NOMO-1 (cell line): ENCODE results near the gene ATP5ME.
"Not testable (repeated sequence)": the region's sequence is repeated elsewhere in the genome, so short reads cannot be mapped to it uniquely, and the experiment has no call there.

ENCODE experiments used
- DNase-seq, 2 experiments: peaks; one replicate each; lab custom pipeline; 2025; ENCODE audit not compliant: unreplicated experiment in 2 of 2; lab: John Stamatoyannopoulos, UW

The ATP5ME gene

DNA sequence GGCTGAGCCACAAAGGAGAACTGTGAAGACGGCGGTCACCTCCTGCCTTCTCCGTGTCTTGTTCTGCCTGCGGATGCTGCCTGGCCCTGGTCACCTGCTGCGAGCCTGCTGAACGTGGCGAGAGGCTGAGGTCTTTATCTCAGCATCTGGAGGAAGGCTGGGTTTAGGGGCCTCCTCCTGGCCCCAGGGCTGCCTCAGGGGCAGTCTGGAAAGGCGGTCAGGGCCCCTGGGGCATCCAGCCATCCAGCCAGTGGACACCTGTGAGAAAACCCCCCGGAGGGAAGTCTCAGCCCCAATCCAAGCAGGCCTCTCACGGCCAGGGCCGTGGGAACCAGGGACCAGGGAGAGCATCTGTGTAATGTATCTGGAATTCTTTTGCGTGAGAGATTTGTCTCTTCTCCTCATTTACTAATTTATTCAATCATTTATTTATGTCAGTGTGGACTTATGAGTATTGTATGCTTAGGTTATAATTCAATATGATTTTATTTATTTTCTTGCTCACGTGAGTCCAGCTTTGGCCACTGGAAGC is 37.4 kb downstream of the ATP5ME start:
- DNase-seq = no peak

DNA sequence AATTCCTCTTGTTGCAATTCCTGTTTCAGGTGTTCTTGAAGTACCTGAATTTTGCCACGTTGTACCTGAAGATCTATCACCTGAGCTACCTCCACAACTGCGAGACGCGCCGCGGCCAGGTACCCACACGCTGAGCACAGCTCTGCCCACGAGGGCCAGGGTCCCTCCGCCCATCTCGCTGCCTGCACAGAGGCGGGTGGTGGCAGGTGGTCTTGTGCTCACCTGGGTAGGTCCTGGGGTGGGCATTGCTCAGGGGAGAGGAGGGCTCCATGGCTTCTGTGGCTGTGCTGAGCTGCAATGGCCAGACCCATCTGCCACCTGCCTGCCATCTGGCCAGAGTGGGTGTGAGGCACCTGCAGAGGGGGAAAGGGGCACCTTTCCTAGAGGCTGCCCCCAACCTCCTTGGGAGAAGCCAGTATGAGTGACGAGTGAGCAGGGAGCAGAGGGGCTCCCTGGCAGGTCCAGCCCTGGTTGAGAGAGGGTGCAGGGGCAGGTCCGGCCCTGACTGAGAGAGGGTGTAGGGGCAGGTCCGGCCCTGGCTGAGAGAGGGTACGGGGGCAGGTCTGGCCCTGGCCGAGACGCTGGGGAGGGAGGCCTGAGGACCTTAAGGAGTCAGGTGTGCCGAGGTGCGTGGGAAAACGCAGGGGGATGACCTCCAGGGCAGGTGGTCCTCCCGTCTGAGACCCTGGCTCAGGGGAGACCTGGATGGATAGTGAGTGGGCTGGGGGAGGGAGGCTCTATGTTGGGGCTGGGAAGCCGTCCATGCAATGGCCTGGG is 38.0 kb downstream of the ATP5ME start:
- DNase-seq = no peak

DNA sequence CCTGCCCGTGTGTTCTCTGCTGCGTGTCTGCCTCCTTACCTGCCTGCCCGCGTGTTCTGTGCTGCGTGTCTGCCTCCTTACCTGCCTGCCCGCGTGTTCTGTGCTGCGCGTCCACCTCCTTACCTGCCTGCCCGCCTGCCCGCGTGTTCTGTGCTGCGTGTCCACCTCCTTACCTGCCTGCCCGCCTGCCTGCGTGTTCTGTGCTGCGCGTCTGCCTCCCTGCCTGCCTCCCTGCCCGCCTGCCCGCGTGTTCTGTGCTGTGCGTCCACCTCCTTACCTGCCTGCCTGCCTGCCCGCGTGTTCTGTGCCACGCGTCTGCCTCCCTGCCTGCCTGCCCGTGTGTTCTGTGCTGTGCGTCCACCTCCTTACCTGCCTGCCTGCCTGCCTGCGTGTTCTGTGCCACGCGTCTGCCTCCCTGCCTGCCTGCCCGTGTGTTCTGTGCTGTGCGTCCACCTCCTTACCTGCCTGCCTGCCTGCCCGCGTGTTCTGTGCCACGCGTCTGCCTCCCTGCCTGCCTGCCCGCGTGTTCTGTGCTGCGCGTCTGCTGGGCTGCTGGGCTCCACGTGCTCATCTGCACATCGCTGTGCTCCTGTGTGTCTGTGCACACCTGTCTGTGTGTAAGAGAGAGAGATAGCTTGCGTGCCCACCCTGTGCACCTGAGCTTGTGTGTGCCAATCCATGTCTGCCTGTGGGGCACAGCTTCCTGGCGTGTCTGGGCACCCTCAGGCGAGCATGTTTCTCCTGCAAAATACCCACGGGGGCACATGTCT is 38.8 kb downstream of the ATP5ME start:
- not testable (repeated sequence) for DNase-seq

DNA sequence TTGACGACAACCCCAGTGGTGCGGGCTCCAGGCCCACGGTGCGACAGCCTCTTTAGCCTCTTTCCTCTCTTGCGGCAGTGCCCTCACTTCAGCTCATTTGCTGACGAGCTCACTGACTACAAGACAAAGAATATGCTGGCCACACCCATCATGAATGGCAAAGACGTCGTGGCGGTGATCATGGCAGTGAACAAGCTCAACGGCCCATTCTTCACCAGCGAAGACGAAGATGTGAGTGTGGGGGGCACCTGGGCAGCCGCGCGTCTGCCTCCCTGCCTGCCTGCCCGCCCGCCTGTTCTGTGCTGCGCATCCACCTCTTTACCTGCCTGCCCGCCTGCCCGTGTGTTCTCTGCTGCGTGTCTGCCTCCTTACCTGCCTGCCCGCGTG is 39.5 kb downstream of the ATP5ME start:
- no peak for DNase-seq

DNA sequence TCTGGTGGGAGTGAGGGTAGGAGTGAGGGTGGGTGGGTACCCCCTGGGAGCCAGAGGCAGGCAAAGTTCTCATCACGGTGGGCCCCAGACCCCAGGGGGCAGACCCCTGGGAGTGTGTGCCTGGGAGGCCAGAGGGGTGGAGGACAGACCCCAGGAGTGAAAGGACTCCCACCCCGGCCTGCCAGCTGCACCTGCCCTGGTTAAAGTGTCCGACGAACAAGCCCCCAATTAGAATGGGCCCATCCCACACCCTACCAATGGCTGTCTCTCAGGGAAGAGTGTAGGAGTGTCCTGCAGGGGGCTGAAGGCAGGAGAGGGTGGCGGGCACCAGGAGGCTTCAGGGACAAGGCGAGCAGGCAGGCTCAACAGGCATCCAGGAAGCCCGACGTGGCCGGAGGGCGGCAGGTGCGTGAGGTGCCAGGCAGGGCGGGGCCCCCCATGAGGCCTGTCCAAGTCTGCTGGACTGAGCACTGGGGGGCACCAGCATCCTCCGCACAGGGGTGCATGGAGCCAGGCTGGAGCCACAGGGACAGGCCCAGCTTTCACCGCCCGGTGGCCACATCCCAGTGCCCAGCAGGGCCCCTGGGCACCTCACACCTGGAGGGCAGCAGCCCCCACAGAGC is 40.0 kb downstream of the ATP5ME start:
- no peak for DNase-seq

DNA sequence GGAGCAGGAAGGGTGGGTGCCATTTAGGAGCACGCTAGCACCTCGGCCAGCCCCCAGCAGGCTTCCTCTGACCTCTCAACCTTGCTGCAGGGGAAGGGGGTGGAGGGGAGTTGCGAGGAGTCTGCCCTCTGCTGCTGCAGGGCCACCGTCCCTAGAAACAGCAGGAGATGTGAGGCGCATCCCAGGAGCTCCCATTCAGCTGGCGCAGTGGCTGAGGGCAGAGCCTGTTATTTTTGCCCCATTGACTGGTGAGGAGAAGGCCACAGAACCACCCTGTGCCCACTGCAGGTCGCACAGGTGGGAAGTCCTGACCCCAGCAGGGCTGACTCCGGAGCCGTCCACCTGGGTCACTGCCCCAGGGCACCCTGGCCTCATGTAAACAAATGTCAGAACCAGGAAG is 40.7 kb downstream of the ATP5ME start:
- DNase-seq = no peak

DNA sequence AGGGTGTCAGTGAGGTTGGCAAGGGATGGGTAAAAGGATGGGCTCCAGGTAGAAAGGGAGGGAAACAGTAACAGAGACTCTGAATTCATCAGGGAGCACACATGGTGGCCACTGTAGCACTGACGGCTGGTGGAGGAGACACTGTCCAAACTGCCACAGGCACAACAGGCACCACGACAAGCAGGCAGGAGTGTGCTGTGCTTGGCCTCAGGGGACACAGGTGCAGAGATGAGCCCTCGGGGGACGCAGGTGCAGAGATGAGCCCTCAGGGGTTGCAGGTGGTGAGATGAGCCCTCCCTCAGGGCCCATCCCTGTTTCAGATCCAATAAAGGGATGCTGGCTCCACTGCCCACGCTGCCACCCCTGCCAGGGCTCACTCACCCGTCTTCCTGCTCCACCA is 41.1 kb downstream of the ATP5ME start:
- no peak for DNase-seq

DNA sequence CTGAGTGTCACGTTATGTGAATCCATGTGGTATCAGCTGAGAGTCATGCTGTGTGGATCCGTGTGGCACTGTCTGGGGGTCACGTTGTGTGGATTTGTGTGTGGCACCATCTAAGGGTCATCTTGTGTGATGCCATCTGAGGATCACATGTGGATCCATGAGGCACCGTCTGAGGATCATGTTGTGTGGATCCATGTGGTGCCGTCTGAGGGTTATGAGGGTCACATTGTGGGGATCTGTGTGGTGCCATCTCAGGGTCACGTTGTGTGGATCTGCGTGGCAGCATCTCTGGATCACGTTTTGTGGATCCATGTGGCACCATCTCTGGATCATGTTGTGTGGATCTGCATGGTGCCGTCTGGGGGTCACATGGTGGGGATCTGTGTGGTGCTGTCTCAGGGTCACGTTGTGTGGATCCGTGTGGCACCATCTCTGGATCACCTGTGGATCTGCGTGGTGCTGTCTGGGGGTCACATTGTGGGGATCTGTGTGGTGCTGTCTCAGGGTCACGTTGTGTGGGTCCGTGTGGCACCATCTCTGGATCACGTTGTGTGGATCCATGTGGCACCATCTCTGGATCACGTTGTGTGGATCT is 41.8 kb downstream of the ATP5ME start:
- DNase-seq = no peak

DNA sequence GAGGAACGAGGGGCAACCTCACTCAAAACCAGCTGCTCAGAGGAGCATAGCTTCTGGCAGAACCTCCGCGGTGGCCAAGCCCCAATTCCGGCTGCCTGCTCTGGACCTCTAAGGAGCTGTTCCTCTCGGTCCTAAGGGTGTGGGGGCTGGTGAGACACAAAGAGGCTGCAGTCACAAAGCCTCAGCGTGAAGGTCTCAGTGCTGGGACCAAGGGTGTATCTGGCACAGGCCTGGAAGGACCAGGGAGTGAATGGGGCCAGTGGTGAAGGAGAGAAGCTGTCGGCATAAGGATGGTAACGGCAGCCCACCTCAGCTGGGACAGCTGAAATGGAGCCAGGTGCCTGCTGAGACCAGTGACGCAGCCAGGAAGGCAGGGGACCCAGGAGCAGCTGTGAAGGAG is 43.4 kb downstream of the ATP5ME start:
- DNase-seq = no peak

DNA sequence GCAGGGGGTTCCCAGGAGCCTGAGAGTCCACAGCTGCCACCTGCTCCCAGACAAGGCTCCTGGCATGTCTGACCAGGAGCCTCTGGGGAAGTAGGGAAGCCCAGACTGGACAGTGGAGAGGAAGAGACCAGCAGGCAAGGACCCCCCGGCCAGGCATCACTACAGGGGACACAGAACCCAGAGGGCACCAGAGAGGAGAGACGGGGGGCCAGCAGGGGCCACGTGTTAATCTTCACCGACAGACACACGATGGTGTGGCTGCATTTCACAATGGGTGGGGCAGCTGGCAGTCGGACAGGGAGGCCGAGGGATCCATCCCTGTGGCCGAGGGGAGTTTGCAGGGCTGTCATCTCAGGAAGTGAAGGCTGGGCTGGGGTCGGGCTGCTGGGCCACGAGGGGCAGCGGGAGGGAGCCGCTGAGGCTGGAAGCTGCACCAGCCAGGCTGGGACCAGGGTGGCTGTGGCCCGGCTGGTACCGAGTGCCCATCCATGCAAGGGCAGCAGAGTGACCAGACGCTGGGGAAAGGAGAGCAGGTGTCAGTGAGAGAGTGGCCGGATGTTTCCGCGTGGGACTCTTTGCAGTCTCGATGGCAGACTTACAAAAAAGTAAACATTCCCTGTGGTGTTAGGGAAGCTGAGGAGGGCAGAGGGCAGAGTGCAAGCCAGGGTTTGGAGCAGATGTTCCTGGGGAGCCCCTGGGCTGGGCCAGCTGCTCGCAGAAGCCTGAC is 44.0 kb downstream of the ATP5ME start:
- no peak for DNase-seq

DNA sequence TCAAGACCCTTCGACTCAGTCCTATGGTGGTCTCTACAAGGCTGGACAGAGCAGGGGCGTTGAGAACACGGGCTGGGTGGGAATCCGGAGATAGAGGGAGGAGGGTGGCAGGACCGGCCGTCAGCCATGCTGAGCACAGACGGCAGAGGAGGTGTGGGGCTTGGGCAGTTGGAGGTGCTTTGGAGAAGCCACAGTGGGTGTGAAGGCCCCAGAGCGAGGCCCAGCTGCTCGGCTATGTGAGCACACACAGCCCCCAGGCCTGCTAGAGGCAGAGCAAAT is 44.5 kb downstream of the ATP5ME start:
- no peak for DNase-seq

DNA sequence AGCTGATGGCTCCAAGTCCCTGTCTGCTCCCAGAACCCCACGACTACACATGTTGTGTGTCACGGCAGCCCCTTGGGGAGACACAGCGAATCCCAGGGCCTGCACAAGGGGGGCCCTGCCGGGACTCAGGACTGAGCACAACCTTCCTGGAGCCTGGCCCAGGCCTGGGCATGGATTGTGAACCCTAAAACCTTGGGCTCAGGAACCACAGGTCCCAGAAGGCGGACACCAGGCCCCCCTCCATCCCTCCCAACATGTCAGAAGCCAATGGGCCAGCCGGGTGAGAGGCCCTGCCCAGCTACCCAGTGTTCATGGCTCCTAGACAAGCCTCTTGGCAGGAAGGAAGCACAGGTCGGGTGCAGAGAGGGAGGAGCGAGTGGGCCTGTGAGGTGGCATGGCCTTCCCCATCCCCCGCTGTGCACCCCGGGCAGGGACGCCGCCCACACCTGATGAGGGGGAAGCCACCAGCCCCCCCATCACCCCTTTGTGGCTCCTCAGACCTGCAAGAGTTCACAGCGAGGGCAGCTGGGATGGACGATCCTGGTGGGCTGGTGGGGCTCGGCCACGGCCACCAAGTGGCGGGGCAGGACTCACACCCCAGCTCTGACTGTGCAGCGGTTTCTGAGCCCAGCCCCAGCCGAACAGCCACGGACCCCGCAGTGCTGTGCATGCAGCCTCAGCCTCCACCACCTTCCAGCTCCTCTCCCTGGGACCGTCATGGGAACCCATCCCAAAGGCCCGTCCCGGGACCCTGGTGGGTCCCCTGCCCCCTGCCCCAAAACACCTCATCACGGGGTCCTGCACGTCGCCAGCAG is 45.0 kb downstream of the ATP5ME start:
- DNase-seq = no peak

DNA sequence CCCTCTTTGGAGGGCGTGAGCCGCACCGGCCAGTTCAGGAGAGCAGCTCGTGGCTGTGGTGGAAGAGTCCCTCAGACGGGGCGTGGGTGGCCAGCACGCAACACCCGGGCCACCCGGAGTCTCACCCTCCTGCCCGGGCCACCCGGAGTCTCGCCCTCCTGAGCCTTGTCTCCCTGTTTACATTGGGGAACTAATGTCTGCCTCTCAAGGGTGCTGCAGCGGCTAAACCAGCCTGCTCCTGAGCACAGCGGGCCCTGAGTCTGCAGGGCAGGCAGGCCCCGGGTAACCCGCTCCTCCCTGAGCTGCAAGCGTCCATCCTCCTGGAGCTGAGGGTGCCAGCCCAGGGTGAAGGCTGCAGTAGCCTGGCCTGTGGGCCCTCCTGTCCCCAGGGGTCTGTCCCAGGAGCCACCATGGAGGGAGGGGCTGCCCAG is 45.8 kb downstream of the ATP5ME start:
- no peak for DNase-seq

DNA sequence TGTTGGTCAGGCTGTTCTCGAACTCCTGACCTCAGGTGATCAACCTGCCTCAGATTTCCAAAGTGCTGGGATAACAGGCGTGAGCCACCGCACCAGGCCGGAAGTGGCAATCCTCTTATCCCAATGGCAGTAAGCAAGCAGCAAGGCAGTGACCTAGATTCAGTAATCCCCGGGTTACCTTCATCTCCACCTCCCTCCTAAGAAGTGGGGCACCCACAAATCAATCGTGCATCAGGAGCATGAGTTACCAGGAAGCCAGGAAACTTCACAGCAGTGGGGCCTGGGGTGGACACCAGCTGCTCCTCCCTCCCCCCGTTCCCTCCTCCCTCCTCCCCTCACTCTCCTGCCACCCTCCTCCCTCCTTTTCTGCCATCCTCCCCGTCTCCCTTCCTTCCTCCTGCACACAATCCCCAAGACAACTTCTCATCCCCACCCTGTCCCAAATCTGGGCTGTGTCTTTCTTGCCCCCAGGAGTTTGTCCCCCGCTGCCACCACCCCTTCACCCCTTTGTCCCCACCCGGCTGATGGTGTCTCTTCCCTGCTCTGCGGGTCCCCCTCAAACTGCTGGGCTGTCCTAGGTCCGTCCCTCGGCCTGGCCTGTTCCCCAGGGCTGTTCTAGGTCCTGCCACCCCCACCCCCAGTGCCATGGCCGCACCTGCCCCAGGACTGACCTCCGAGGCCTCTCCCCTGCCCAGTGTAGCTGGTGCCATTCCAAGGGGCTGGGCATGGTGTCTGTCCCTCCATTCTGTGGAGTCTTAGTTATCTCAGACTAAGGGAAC is 46.5 kb downstream of the ATP5ME start:
- no peak for DNase-seq

DNA sequence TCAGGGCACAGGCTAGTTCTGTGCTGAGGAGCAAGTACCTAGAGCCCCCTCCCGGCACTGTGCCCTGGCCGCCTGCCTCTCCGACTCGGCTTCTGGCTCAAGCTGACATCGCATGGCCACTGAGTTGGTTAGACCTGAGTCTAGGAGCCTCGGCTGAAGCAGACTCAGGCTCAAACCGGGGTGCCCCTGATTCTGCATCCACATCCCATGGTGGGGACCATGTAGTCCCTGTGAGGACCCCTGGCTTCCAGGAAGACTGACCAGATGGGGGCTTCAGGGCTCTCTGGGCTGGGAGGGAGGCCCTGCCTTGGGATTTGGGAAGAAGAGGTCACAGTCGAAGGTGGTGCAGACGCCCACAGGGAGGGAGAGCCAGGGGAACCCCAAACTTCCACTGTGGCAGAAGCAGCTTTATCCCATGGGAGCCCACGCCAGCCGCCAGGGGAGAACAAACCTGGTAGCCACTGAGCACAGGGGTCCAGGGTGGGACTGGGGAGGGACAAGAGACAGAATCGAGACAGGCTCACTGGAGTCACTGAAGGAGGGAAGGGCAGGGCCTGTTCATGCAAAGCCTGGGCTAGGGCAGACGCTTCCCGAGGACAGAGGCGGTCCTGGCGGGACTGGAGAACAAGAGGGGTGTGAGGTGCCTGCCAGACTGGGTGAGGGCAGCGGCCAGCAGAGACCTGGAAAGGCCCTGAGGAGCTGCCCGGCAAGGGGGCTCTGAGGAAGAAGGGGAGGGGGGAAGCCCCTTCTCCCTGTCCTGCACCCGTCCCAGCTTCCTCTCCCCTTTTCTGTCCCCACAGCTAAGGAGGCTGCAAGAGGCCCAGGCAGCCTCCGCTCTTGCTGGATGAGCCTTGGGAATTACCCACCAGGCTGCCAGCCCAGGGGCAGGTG is 47.6 kb downstream of the ATP5ME start:
- no peak for DNase-seq

DNA sequence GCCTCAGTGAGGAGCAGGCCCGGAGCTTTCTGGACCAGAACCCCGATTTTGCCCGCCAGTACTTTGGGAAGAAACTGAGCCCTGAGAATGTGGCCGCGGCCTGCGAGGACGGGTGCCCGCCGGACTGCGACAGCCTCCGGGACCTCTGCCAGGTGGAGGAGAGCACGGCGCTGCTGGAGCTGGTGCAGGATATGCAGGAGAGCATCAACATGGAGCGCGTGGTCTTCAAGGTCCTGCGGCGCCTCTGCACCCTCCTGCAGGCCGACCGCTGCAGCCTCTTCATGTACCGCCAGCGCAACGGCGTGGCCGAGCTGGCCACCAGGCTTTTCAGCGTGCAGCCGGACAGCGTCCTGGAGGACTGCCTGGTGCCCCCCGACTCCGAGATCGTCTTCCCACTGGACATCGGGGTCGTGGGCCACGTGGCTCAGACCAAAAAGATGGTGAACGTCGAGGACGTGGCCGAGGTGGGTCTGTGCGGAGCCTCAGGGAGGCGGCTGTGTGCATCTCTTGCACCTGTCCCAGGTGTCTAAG is 48.4 kb downstream of the ATP5ME start:
- no peak for DNase-seq

DNA sequence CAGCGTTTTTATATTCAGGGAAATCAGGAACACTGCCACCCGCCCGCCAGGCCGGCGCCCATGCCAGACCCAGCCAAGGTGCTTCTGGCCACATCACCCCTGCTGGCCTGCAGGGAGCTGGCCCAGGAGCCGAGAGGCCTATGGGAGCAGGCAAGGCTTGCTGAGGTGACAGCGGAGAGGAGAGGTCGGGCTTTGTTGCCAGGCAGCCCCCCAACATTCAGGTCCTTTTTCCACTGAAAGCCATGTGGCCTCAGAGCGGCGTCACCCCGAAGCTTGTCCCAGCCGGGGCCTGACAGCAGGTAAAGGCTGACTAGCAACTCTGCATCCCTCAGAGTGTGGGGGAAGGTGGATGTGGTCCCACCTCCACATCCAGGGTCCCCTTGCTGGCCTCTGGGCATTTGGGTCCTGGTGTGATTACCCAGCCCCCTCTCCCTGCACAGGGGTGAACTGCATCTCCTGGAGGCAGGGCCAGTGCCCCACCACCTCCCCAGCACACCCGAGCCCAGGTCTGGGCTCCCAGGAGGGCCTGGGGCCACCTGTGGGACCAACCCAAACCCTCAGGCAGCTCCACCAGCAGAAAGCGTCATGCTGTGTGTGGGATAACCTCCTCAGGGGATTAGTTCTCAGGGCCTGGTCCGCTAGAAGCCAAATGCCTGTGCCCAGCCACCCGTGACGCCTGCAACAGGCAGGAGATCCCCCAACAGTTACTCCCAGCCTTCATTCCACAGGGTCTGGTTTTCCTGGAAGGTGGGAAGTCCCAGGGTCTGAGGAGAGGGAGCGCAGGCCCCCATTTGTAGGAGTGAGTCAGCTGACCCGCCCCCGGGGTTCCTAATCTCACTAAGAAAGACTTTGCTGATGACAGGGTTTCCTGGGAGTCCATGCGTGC is 49.1 kb downstream of the ATP5ME start, which contains the start of gene PDE6B:
Gene PDE6B, plus strand, starts transcription at position 869 of the 886 bp plus-strand sequence. CDS start 54 bp downstream, outside the sequence.
- DNase-seq = no peak
